IPS-NIHi11 (cell line): Measurements from ENCODE around the gene NDUFS6.

Source experiments
- DNase-seq: peaks from one replicate; pipeline ENCODE4 v3.0.0; 2012; ENCODE audit warnings: mixed read lengths, low spot score

Gene NDUFS6

GRCh38 chr5:1853531-1853930 lies 52.3 kb downstream of the NDUFS6 start:
- no peak for DNase-seq

- DNase-seq: no peak
Observed at GRCh38 chr5:1855075-1855474, 53.9 kb downstream of the NDUFS6 start.

GRCh38 chr5:1855596-1855995 lies 54.4 kb downstream of the NDUFS6 start:
- DNase-seq: no peak

- DNase-seq: no peak
Observed at GRCh38 chr5:1856596-1857255, 55.5 kb downstream of the NDUFS6 start.

GRCh38 chr5:1857256-1857600 lies 56.0 kb downstream of the NDUFS6 start:
- no peak for DNase-seq

GRCh38 chr5:1858436-1858835 lies 57.2 kb downstream of the NDUFS6 start:
- no peak for DNase-seq

GRCh38 chr5:1859099-1859498 lies 57.9 kb downstream of the NDUFS6 start:
- no peak for DNase-seq

GRCh38 chr5:1860021-1860610 lies 58.9 kb downstream of the NDUFS6 start:
- DNase-seq: no peak

GRCh38 chr5:1860949-1861348 lies 59.7 kb downstream of the NDUFS6 start:
- no peak for DNase-seq

- no peak for DNase-seq
Observed at GRCh38 chr5:1864896-1865440, 63.8 kb downstream of the NDUFS6 start.

- DNase-seq: no peak
Observed at GRCh38 chr5:1865486-1865885, 64.3 kb downstream of the NDUFS6 start.
